Superior temporal gyrus (tissue), 1 donor: ENCODE data around the gene EPS15.

Experiments used
- DNase-seq: peaks from one replicate; pipeline ENCODE4 v3.0.0-alpha.2; 2016; ENCODE audit errors: extremely low spot score

Gene EPS15

DNA sequence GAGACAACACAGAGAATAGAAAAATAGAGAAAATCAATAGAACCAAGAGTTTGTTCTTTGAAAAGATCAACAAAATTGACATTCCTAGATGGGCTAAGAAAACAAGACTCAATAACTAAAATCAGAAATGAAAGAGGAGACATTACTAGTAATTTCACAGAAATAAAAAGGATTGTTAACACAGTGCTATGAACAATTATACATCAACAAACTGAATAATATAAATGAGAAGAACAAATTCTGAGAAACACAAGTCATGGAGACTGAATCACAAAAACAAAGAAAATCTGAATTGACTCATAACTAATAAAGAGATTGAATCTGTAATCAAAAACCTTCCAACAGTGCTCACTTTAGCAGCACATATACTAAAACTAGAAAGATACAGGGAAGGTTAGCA, 137.1 kb downstream of the EPS15 start:
- DNase-seq, result no peak

DNA sequence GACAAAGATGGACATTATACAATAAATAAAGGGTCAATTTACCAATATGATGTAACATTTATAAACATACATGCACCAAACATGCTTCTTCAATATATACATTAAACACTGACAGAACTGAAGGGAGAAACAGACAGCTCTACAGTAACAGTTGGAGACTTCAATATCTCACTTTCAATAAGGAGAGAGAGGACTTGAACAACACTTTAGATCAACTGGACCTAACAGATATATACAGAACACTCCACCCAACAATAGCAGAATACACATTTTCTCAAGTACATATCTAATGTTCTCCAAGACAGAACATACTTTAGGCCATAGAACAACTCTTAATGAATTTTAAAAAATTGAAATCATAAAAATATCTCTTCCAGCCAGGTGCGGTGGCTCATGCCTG, 138.1 kb downstream of the EPS15 start:
- DNase-seq, result no peak

DNA sequence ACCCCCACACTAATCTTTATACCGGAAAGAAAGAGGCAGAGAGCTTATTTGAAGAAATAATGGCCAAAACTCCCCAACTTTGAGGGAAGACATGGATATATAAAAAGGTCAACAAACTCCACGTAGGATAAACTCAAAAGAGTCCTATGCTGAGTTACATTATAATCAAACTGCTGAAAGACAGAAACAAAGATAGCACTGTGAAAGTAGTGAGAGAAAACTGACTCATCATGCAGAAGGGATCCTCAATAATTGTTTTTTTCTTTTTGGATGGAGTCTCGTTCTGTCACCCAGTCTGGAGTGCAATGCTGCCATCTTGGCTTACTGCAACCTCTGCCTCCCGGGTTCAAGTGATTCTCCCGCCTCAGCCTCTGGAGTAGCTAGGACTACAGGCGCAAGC, 140.2 kb downstream of the EPS15 start:
- DNase-seq, result no peak

DNA sequence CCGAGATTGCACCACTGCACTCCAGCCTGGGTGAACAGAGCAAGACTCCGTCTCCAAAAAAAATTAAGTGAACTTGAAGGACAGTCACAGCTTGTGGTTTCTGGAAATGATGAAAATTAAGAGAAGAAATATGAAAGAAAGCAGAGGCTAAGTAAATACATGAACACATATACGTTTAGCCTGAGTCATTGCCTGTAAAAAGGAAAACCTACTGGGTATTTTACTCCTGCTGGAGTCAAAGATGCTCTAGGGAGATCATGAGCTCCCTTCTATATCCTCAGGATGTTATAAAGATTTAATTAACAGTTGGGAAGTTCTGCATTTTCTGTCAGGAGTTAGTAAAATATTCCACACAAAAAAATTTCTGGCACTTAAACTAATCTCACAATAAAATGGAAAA, 145.2 kb downstream of the EPS15 start:
- DNase-seq, result no peak

DNA sequence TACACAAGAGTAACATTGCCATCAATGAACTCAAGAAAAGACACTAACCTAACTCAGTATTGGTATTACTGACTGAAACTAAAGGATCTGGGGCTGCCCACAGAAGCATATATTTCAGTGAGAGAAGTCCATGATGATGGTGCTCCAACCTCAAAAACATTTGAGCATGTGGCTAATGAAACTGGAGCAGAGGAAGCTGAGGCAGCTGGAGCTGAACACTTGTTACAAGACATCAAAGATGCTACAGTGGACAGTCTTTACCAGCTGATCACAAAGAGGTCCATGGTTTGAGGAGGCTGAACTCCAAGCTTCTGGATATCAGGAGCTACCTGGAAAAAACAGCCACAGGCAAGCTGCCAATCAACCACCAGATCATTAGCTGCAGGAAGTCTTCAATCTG, 146.5 kb downstream of the EPS15 start:
- no peak for DNase-seq

DNA sequence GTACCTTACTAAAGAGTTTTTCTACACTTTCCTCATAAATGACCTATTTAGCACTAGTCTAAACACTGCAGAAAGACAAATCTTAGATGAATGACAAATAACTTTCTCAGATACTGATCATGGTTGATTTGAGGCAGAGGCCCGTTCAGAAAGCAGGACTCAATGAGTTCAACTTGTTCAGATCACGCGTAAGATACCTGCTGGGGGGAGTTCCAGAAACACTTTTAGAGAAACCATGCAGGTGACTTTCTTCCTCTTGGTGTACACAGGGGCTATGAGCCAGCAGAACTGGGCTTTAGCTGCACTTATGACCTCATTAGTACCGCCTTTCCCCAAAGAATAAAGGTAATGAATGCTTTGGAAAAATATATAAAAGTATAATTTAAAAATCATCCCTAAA, 149.9 kb downstream of the EPS15 start:
- DNase-seq, result no peak

DNA sequence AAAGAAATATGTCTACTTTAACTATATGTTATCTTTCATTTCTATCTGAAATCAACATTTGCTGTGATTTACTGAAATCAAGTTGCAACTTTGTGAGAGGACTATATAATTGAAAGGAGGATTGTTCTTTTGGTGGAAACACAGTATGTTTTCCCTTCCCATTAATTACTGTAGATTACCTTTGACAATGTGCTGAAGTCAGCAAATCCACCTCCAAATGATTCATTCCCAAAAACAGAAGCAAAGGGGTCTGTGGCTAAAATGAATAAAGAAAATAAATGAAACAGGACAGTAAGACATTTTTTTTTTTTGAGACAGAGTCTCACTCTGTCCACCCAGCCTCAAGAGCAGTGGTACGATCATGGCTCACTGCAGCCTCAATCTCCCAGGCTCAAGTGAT, 153.3 kb downstream of the EPS15 start:
- no peak for DNase-seq

DNA sequence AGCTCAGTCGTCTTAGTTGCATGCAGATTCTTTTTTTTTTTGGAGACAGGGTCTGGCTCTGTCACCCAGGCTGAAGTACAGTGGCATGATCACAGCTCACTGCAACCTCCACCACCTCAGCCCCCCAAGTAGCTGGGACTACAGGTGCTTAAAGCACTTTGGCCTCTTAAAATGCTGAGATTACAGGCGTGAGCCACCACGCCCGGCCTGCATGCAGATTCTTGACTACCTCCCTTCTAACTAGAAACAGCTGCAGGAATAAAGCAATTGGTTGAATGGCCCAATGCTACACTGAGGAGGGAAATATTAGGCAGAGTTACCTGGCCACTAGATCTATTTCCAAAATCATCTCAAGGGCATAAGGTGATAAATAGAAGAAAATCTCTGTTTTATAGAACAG, 159.2 kb downstream of the EPS15 start:
- no peak for DNase-seq

DNA sequence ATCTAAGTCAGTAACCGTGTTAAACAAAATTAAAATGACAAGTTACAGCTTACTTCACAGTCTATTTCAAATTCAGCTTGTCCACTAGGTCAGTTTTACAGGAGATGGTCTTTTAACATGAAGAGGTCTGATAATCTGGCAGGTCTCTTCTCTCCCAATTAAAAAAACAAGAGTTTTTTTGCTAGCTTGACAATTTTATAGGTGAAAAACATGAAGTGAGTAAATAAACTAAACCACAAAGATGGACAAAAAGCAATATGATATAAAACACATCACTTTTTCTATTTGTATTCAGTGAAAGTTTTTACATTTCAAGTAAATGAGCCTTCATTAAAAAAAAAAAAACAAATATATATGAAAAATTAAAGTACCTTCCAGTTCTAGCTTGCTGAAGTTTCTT, 163.7 kb downstream of the EPS15 start:
- DNase-seq, result no peak

DNA sequence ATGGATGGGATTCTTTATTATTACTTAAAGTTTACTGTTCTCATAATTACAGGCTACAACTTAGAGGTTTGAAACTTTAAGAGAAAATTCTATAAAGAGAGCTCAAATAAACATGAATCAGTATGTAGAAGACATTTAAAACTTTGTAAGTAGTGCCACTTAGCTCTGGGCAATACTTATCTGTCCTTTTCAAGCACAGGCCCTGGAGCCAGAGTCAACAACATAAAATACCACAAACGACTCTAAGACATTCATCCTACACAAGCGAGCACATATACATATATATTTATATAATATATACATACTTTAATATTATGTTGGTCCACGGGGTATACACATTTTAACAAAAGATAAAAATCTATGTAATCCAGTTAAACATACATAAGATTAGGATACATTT, 164.7 kb downstream of the EPS15 start:
- no peak for DNase-seq

DNA sequence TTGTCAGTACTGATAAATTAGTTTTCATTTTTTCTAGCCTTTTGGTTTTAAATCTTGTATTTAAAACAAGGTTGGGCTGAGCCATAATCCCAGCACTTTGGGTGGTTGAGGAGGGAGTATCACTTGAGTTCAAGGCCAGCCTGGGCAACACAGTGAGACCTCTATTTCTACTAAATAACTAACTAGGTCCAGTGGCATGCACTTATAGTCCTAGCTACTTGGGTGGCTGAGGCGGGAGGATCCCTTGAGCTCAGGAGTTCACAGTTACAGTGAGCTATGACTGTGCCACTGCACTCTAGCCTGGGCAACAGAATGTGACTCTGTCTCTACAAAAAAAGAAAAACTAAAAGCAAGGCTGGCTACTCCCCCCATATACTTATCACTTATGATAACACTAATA, 167.2 kb downstream of the EPS15 start:
- DNase-seq, result no peak

DNA sequence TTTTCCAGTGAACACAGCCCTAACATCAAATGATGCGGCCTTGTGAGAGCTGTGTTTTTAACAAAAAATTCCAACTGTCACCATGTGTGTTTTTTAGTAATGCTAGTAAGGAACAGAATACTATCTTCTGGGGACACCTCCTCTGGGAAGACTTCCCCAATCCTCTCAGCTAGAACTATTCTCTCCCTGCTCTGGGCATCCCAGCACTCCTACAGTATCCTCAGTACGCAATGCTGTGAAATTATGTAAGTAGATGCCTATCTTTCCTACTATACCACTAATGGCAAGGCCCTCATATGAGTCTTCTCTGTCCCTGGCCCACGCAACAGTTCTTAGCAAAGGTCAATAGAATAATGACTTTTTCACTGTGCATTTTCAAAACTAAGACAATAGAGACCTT, 169.2 kb downstream of the EPS15 start:
- DNase-seq, result no peak

DNA sequence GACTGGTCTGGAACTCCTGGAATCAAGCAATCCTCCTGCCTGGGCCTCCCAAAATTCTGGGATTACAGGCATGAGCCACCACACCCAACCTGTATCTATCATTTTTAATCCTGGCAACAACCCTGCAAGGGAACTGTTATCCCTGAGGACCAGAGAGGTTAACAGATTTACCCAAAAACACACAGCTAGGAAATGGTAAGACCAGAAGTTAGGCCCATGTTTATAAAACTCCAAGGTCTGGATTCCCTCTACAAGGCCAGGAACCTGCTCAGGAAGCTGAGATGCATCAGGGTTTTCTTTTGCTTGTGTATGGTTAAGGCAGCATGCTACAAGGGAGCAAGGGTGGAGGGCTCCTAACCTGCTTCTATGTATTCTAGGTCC, 170.9 kb downstream of the EPS15 start:
- no peak for DNase-seq

DNA sequence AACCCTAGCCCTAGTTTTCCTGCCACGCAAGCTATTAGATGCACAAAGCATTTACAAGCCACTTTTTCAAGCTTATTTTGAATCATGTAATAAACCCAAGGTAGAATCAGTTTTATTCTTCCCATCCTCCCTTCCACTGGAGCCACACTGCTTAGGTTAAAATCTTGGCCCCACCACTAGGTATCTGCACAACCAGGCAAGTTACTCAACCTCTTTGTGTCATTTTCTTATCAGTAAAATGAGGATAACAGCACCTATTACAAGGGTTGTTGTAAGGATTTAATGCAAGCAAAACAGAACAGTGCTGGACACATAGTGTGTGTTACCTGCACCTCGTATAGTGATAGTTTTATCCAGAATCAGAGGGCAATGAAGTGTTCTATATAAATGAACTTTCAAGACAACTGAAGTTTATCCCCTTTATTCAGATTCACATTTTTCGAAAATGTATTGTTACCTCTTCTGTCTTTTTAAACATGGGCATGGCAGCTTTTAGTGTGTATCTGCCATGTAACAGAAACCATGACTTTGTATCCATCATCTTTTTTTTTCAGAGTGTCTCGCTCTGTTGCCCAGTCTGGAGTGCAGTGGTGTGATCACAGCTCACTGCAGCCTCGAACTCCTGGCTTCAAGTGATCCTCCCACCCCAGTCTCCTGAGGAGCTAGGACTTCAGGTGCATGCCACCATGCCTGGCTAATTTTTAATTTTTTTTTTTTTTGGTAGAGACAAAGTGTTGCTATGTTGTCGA, 171.5 kb downstream of the EPS15 start:
- no peak for DNase-seq

DNA sequence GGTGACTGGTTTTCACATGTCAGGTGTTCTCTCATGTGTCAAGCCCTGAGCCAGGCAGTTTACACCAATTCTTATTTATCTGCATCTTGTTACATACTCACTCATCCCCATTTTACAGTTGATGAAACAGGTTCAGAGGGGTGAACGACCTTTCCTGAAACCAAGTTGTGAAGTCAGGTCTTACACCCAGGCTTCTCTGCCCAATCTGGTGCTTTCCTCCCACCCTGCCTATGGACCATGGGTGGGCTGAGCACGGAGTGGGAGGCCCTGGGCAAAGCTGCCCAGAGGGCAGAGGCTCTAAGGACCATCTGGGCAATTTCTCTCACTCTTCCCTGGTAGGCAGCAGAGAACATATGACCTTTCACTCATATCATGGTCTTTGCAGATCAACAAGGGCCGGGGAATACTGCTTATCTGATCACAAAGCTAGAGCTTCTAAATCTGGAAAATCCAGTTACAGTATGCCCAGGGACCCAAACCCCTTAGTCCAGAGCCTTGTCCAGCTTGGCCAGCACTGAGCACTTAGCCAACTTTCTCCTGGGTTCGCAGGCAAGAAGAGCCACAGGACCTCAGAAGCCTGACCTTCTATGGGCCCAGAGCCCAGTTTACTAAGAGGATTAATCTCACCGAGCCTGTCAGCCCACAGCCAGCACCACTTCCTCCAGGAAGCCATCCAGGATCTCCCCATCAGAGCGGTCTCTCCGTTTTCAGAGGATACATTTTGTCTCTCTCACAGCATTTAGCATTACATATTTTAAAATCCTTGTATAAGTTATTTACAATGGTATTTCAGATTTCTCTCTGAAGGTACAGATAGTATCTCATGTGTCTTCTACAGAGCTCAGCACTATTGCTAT, 172.8 kb downstream of the EPS15 start:
- no peak for DNase-seq

DNA sequence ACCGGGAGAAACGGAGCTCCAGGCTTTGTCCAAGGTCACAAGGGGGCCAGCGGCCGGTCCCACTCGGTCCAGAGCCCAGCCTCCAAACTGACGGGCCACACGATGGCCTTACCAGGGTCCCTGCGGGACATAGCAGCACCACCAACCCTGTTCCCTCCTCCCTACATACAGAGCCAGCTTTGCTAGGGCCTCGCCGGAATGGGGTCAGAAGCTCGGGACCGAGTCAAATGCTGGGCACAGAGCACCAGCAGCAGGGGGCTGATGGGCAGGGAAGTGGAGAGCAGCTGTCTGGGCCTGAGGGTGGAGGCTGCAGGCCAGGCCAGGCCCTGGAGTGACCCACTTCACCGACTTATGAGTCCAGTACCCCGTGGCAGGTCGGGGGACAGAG, 173.8 kb downstream of the EPS15 start:
- no peak for DNase-seq

DNA sequence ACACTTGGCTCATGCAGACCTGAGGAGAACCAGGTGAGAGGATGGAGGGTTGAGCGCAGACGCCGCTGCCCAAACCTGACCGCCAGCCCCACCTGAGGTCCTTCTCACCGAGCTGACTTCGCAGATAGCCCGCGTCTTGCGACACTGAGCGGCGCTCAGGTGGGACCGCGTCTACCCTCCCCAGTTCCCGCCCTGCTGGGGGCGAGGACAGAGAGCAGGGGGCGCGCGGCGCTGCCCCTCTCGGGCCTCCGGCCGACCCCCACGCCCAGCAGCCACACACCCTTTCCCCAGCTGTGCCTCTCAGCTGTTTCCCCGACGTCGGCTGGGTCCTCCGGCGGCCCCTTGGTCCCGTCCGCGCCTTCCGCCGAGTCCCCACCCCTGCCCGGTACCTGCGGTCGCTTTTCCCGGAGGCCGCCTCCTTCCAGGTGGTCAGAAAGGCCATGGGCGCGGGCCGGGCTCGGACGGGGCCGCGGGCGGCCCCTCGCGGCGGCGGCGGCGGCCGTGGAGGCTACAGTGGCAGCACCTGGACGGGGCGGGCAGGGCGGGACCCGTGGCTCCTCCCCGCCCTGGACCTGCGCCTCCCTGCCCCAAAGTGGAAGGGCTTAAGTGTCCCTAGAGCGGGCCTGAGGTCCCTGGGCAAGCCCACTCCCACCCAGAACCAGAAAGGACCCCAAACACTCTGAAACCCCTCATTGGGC, 174.3 kb downstream of the EPS15 start:
- DNase-seq, result no peak

DNA sequence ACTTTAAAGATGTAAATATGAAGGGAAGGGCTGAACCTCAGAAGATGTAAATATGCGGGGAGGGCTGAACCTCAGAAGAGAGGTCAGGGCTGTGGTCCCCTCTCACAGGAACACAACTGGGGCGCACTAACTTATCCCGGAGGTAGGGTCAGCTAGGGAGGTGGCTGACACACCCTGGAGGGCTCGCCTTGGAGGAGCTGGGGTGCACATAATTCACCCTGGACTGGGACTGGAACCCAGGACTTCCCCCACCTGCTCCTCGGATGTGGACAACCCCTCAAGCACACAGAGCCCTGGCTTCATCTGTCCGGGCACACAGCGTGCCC, 174.8 kb downstream of the EPS15 start:
- no peak for DNase-seq

DNA sequence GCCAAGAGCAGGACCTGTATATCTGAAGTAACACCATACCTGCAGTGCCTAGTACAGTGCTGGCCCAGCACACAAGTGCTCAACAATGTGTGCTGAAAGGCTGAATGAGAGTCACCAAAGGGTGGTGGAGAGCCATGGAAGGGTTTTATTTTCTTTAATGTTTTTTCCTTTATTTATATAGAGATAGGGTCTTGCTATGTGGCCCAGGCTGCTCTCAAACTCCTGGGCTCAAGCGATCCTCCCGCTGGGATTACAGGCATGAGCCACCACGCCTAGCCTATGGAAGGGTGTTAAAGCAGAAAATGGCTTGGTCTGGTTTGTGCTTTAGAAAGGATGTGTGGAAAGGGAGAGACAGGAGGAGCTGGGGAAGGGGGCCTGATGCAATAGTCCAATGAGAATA, 175.4 kb downstream of the EPS15 start:
- DNase-seq, result no peak

DNA sequence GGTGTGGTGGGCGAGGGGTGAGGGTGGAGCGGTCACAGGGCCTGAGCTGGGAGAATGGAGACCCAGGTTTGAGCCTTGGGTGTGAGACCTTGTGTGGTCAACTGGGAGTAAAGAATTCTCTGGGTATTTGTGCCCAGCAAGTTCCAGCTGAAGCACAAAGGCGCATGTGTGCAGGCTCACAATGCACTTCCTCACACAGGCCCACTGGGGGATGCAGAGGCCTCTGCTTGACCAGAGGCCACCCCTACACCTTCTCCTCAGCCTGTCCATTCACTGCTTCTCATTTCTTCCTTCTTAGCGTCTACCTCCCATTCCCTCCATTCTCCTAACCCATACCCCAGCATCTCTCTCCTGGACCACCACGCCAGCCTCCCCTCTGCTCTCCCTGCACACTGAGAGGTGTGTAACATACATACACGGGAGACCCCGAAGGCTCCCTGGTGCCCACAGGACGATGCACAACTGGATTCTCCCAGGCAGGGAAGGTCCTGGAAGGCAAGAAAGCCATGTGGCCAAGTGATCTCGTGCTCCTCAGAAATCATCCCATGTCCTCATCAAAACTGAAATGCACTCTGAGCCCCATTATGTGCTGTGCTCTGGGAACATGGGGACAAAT, 176.4 kb downstream of the EPS15 start:
- no peak for DNase-seq

DNA sequence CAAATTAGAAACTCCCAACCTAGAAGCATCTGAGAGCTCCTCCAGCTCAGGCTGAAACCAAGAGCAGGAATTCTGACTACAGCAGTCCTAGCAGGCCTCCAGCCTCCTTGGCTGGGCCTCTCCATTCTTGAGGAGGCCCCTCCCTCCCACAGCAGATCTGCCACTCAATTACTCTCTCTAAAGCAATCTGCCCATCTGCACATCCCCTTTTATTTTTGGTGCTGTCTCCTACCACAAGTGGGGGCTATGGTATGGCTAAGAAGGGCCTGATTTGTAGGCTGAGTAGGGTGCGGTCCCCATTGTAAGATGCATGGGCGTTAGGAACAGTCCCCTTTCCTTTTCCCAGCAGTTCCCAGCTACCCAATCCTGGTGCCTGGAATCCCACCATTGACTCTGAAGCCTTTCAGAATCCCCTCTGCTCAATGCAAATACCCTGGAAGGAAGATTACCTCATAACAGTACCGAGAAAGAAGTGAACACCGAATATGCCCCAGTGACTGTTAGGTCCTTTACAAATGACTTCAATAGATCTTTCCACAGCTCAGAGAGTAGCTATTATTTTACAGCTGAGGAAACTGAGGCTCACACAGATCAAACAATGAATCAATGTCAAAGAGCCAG, 177.1 kb downstream of the EPS15 start:
- no peak for DNase-seq

DNA sequence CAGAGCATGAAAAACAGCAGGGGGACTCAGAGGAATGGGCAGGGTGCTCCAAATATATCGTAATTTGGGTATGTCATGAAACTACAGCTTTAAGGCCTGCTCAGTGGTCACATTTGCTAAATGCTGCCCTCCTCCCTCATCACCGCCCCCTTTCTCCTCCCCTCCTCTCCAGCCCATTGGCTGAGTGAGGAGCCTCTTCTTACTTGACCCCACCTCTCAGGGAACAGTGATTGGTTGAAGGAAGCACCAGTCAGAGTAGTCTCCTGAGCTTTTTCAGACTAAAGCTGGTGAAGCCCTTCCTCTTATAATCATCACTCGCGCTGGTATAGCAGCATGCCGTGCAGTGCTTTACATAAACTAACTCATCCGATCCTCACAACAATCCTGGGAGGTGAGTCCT, 178.7 kb downstream of the EPS15 start:
- DNase-seq, result no peak
